Psoas muscle (tissue), 8 donors: ENCODE results near the gene TPRX2. TPM values are rescaled to one million over a fixed set of nuclear protein-coding genes. Genes with fewer than 3 reads are reported as not detected.

Source experiments
- ATAC-seq, 4 donors: fragments of 200-7000 bp; cut with Tn5 transposase; one replicate each; pipeline ENCODE4 v1.9.1; 2020; ENCODE audit warnings: moderate library complexity in 3 of 4, mild to moderate bottlenecking in 2 of 4
- DNase-seq, 2 donors: peaks; one replicate each; pipeline ENCODE4 v3.0.0-alpha.2; 2020
- H3K27ac ChIP-seq: fragments of 200-600 bp; one replicate; pipeline ENCODE4 v1.8.0; 2022
- H3K27me3 ChIP-seq, 3 donors: fragments of 200-600 bp in 1 of 3; one replicate each; pipeline versions ENCODE4 v1.6.1 to v1.8.0; 2013 to 2022; ENCODE audit warnings: low read length in 2 of 3, mild to moderate bottlenecking in 2 of 3, moderate library complexity in 1 of 3; ENCODE audit not compliant: insufficient read depth in 3 of 3
- H3K36me3 ChIP-seq, 2 donors: fragments of 200-600 bp in 1 of 2; one replicate each; pipeline versions ENCODE4 v1.6.1 to v1.8.0; 2013 to 2022; ENCODE audit warnings: low read depth in 1 of 2, mild to moderate bottlenecking in 1 of 2, moderate library complexity in 1 of 2; ENCODE audit not compliant: insufficient read depth in 1 of 2
- H3K4me1 ChIP-seq: fragments of 200-600 bp; one replicate; pipeline ENCODE4 v1.8.0; 2022
- H3K4me3 ChIP-seq: fragments of 200-600 bp; one replicate; pipeline ENCODE4 v1.8.0; 2022; ENCODE audit warnings: mild to moderate bottlenecking
- H3K9me3 ChIP-seq: fragments of 200-600 bp; one replicate; pipeline ENCODE4 v1.8.0; 2022
- CTCF ChIP-seq: fragments of 200-600 bp; IDR thresholded peaks from one replicate; pipeline ENCODE4 v1.8.0; 2022; ENCODE audit warnings: antibody characterized with exemption
- WGBS, 3 donors: extraction: QIAGEN DNeasy Blood & Tissue Kit; methylation state at CpG; one replicate each; pipeline versions ENCODE4 v1.1.6 to v1.1.7; 2013; 5-methylcytosine and 5-hydroxymethylcytosine counted together
- intact Hi-C, 2 donors: fragments of 100-400 bp; cut with DNase I; formaldehyde crosslinking; loops; one replicate each; pipeline versions ENCODE4 v1.11.0 to v1.14.2; 2022
- polyA plus RNA-seq, 3 donors: library from polyadenylated mRNA; stranded (reverse); fragments of 200-250 nt; gene quantifications; one replicate each; pipeline ENCODE4 v1.2.3, GENCODE V29; 2013
- total RNA-seq, 4 donors: library from RNA; stranded (reverse); fragmentation: NEBNext Ultra II Directional in 2 of 4; extraction: Animal tissue kit (Norgen Biotek cat#: 25700) in 2 of 4; gene quantifications; one replicate each; pipeline versions ENCODE4 v1.2.1 to v1.2.4, GENCODE V29; 2021 to 2023
- donor health status: healthy with polysubstance abuse.
- donor health status: DM: no; HTN: no; CAD: no; lungs with moderate emphysema.
- donor health status: Bipolar disorder and iron deficiency.
- donor health status: healthy.
- donor health status: DM: yes; HTN: yes; CAD: no.
- donor health status: DM: no; HTN: no; CAD: no.
- donor health status: DM: no; HTN: no; CAD: no.
- donor health status: DM: yes; HTN: yes; CAD: no.

TPRX2 gene
- total and polyA plus RNA-seq, 7 donors = not detected

DNA sequence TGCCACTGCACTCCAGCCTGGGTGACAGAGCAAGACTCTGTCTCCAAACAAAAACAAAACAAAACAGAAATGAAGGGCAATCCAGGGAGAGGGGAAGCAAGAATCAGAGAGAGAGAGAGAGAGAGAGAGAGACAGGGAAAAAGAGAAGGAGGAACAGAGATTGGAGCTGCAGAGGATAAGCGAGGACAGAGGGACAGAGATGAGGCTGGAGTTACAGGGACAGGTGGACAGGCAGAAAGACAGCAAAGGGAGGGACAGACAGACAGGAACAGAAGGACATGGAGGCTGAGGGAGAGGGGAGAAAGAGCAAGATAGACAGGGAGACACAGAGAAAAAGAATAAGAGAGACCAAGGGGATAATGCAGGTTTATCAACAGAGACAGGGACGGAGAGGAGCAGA is 38.6 kb upstream of the TPRX2 start:
- H3K27ac ChIP-seq = no peak overlapping the region
- no peaks in the 10 kb centered on the region for H3K4me1 ChIP-seq
- no peaks in the 10 kb centered on the region for H3K36me3 ChIP-seq
- 39 to 52% (median 45%) methylated on average over 2 of the region's 2 CpGs for WGBS, 3 donors
- ATAC-seq = no peak
- DNase-seq = no peak
- TF ChIP-seq CTCF = no peak
- peaks cover 0 to 27% (median 5%) of the 10 kb centered on the region in 3 donors for H3K27me3 ChIP-seq
- no peaks in the 10 kb centered on the region for H3K9me3 ChIP-seq
- intact Hi-C loops = no loop called here
- no peak overlapping the region for H3K4me3 ChIP-seq

GRCh38 chr19:47821460-47822020 is 37.5 kb upstream of the TPRX2 start, which contains the start of gene CRX:
Gene CRX, plus strand, starts transcription at chr19:47821937. Its CDS starts 12,507 bp downstream, at chr19:47834444.
- no peak for TF ChIP-seq CTCF
- DNase-seq = no peak
- peaks cover 0 to 27% (median 5%) of the 10 kb centered on the region in 3 donors for H3K27me3 ChIP-seq
- no peak within 1 kb of the TSS for H3K4me3 ChIP-seq
- H3K27ac ChIP-seq = no peak within 1 kb of the TSS
- no peak for ATAC-seq
- H3K9me3 ChIP-seq = no peaks in the 10 kb centered on the region
- intact Hi-C loops = no loop called here
- H3K4me1 ChIP-seq = no peaks in the 10 kb centered on the region
- H3K36me3 ChIP-seq = no peaks in the 10 kb centered on the region
- 39 to 46% (median 44%) methylated on average over 15 of the region's 15 CpGs for WGBS, 3 donors

DNA sequence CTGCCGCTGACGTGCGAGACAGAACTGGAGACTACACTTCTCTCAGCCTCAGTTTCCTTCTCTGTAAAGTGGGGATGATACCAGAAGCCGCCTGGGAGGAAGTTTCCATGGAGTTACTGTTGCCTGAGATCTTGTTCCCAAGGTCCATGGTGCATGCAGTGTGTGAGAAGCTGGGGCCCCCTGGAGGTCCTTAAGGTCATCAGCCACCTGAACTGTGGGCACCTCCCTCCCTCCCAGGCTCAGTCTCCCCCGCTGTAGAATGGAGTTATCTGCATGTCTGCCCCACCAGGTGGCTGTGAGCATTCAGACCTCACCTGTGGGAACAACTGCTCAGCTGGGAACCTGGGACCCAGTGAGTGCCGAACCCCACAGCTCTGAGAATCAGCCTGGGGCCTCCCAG is 34.6 kb upstream of the TPRX2 start:
- peaks cover 0 to 27% (median 9%) of the 10 kb centered on the region in 3 donors for H3K27me3 ChIP-seq
- no peaks in the 10 kb centered on the region for H3K9me3 ChIP-seq
- H3K27ac ChIP-seq = no peak overlapping the region
- H3K4me1 ChIP-seq = no peaks in the 10 kb centered on the region
- no peaks in the 10 kb centered on the region for H3K36me3 ChIP-seq
- no peak overlapping the region for H3K4me3 ChIP-seq
- ATAC-seq = no peak
- WGBS, 3 donors = 72 to 81% (median 77%) methylated on average over 6 of the region's 6 CpGs
- no peak for DNase-seq
- TF ChIP-seq CTCF = no peak
- intact Hi-C loops = no loop called here

GRCh38 chr19:47826800-47827199 is 32.2 kb upstream of the TPRX2 start:
- intact Hi-C loops = no loop called here
- 46 to 70% (median 66%) methylated on average over 6 of the region's 6 CpGs for WGBS, 3 donors
- TF ChIP-seq CTCF = no peak

DNA sequence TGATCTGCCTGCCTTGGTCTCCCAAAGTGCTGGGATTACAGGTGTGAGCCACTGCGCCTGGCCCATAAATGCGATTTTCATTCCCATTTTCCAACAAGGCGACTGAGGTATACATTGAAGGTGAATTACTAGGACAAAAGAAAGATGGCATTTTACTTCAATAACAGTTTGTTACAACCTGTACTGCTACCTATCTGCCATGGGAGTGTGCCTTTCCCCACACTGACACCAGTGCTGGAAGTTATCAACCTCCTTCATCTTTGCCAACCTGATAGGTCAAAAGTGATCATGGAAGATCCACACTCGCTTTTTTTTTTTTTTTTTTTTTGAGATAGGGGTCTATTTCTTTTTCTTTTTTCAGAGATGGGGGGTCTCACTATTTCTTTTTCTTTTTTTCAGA is 26.3 kb upstream of the TPRX2 start:
- no peaks in the 10 kb centered on the region for H3K9me3 ChIP-seq
- no peak overlapping the region for H3K27ac ChIP-seq
- no peaks in the 10 kb centered on the region for H3K4me1 ChIP-seq
- ATAC-seq (no peak), DNase-seq (no peak)
- TF ChIP-seq CTCF = no peak
- 77 to 91% (median 87%) methylated on average over 4 of the region's 4 CpGs for WGBS, 3 donors
- H3K36me3 ChIP-seq = no peaks in the 10 kb centered on the region
- H3K4me3 ChIP-seq = no peak overlapping the region
- peaks cover 0 to 3% (median 0%) of the 10 kb centered on the region in 3 donors for H3K27me3 ChIP-seq
- intact Hi-C loops = no loop called here

More at GRCh38 chr19:47826800-47827199, 32.2 kb upstream of the TPRX2 start:
- Histone ChIP-seq H3K4me3 (no peak overlapping the region), H3K27me3 (peaks cover 0 to 13% (median 5%) of the 10 kb centered on the region in 3 donors), H3K4me1 (no peaks in the 10 kb centered on the region), H3K27ac (no peak overlapping the region), H3K36me3 (no peaks in the 10 kb centered on the region), H3K9me3 (no peaks in the 10 kb centered on the region)
- no peak for ATAC-seq
- DNase-seq = no peak
